Effector memory CD4-positive, alpha-beta T cell (primary cell): ENCODE measurements around the gene COG1.

Experiments
- DNase-seq, 3 donors: peaks; one replicate each; pipeline ENCODE4 v3.0.0-alpha.2; 2020
- H3K27ac ChIP-seq: 2 replicates; pipeline ENCODE4 v1.7.0; 2013; ENCODE audit warnings: mild to moderate bottlenecking, low read length, moderate library complexity; ENCODE audit not compliant: insufficient read depth, poor library complexity, severe bottlenecking
- H3K27me3 ChIP-seq: replicated peaks from 2 replicates; pipeline ENCODE4 v1.7.0; 2013; ENCODE audit warnings: mild to moderate bottlenecking, low read length; ENCODE audit not compliant: insufficient read depth, control insufficient read depth, poor library complexity, severe bottlenecking
- H3K36me3 ChIP-seq: 2 replicates; pipeline ENCODE4 v1.7.0; 2013; ENCODE audit warnings: mild to moderate bottlenecking, low read length, moderate library complexity; ENCODE audit not compliant: control insufficient read depth, insufficient read depth
- H3K4me1 ChIP-seq: 2 replicates; pipeline ENCODE4 v1.7.0; 2013; ENCODE audit warnings: low read length, mild to moderate bottlenecking; ENCODE audit not compliant: control insufficient read depth, insufficient read depth, poor library complexity, severe bottlenecking
- H3K4me3 ChIP-seq: 2 replicates; pipeline ENCODE4 v1.7.0; 2013; ENCODE audit warnings: low read length, low read depth, mild to moderate bottlenecking; ENCODE audit not compliant: insufficient read depth, poor library complexity, severe bottlenecking
- H3K9me3 ChIP-seq: 2 replicates; pipeline ENCODE4 v1.7.0; 2013; ENCODE audit warnings: mild to moderate bottlenecking, low read length, moderate library complexity; ENCODE audit not compliant: control insufficient read depth

COG1 gene

GRCh38 chr17:73227944-73228343 lies 35.1 kb downstream of the COG1 start:
- Histone ChIP-seq H3K27ac (no peak overlapping the region), H3K4me1 (peaks cover 40% of the 10 kb centered on the region)

GRCh38 chr17:73228748-73229236 lies 35.9 kb downstream of the COG1 start:
- Histone ChIP-seq H3K27me3 (no peaks in the 10 kb centered on the region), H3K27ac (no peak overlapping the region), H3K36me3 (no peaks in the 10 kb centered on the region), H3K9me3 (no peaks in the 10 kb centered on the region), H3K4me3 (no peak overlapping the region), H3K4me1 (peaks cover 40% of the 10 kb centered on the region)
- peak in 1 of 3 donors; percentile 16 for DNase-seq

More at GRCh38 chr17:73227944-73228343, 35.1 kb downstream of the COG1 start:
- Histone ChIP-seq H3K27me3 (no peaks in the 10 kb centered on the region), H3K4me3 (no peak overlapping the region), H3K9me3 (no peaks in the 10 kb centered on the region), H3K36me3 (no peaks in the 10 kb centered on the region)
- no peak for DNase-seq

- DNase-seq: no peak
- H3K27ac ChIP-seq: no peak overlapping the region
- peaks cover 36% of the 10 kb centered on the region for H3K4me1 ChIP-seq
- H3K4me3 ChIP-seq: no peak overlapping the region
- no peaks in the 10 kb centered on the region for H3K27me3 ChIP-seq
- H3K36me3 ChIP-seq: no peaks in the 10 kb centered on the region
- H3K9me3 ChIP-seq: no peaks in the 10 kb centered on the region
Measured at GRCh38 chr17:73230088-73230487, 37.2 kb downstream of the COG1 start.

- Histone ChIP-seq H3K9me3 (no peaks in the 10 kb centered on the region), H3K4me1 (peaks cover 34% of the 10 kb centered on the region), H3K4me3 (peak overlapping the region; percentile 94), H3K27ac (peak overlapping the region; percentile 76), H3K36me3 (no peaks in the 10 kb centered on the region), H3K27me3 (no peaks in the 10 kb centered on the region)
- no peak for DNase-seq
Measured at GRCh38 chr17:73231395-73231794, 38.5 kb downstream of the COG1 start.

DNA sequence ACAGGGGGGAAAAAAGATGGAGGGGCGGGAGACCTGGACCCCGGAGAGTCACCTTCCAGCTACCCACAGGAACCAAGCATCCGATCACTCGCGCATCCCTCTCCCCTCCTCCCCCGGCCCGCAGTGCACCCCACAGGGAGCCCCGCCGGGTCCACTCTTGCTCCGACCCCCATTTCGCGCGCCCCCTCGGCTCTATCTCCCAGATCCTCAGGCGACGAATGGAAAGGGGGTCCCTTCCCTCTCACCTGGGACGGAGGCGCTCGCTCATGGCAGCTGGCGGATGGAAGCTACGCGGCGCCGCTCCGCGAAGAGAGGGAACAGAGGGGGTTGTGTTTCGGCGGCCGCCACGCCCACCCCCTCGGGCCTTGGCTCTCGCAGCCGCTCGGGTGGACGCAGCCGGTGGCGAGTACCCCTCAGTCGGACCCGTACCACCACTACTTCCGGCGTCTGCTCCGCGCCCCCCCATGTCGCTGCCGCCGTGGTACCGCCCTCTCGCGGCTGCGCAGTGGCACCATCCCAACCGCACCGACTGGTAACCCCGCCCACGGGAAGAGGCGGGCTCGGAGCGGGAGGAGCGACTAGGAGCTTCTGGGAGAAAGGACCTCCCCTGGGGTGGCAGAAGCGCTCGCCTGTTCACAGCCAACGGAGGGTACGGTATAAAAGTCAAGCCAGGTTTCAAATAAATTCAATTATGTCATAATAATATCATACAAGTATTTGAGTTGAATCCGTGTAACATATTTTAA lies 39.2 kb downstream of the COG1 start:
- peaks cover 31% of the 10 kb centered on the region for H3K4me1 ChIP-seq

DNA sequence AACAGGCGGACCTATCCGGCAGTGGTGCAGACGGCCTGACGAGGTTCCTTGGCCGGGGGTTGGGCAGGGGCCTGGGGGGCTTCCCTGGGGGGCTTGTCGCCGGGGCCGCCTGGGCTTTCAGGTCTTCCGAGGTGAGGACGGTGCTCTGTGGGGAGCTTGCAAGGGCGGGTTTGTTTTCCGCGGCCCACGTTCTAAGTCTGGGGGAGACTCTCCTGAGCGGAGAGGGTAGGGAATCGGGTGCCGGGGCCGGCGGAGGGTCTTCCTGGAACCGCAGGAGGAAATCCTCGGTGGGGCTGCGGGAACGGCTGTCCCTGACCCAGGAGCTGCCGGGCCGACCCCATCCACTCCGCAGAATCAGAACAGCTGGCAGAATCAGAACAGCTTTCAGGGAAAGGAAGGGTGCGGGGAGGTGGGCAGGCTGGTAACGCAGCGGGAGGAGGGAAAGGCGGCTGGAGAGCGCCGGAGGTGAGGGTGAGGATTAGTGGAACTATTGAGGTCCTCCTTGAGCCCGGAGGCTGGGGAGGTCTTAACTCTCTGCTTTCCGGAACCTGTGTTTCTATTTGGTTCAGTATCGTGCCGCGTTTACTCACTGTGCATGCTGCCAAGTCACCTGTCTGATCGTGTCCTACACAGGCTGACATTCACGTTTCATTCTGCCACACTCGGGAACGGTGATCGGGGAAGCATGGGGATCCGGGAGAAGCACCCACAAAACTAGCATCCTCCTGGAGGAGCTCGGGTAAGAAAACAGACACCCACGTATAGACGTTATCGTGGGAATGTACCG lies 39.9 kb downstream of the COG1 start:
- H3K9me3 ChIP-seq: no peaks in the 10 kb centered on the region
- peak overlapping the region; percentile 94 for H3K4me3 ChIP-seq
- no peaks in the 10 kb centered on the region for H3K36me3 ChIP-seq
- H3K27ac ChIP-seq: peak overlapping the region; percentile 76
- no peak for DNase-seq
- peaks cover 30% of the 10 kb centered on the region for H3K4me1 ChIP-seq
- no peaks in the 10 kb centered on the region for H3K27me3 ChIP-seq

More for the DNA sequence above, 39.2 kb downstream of the COG1 start:
- Histone ChIP-seq H3K27ac (peak overlapping the region; percentile 76), H3K36me3 (no peaks in the 10 kb centered on the region), H3K9me3 (no peaks in the 10 kb centered on the region), H3K27me3 (no peaks in the 10 kb centered on the region), H3K4me3 (peak overlapping the region; percentile 94)
- DNase-seq: peak; percentile 91 to 94 (median 94)

GRCh38 chr17:73234736-73235135 lies 41.9 kb downstream of the COG1 start:
- DNase-seq: no peak
- peaks cover 26% of the 10 kb centered on the region for H3K4me1 ChIP-seq
- H3K27me3 ChIP-seq: no peaks in the 10 kb centered on the region
- no peaks in the 10 kb centered on the region for H3K36me3 ChIP-seq
- H3K27ac ChIP-seq: no peak overlapping the region
- no peak overlapping the region for H3K4me3 ChIP-seq
- no peaks in the 10 kb centered on the region for H3K9me3 ChIP-seq

- Histone ChIP-seq H3K36me3 (peaks cover 4% of the 10 kb centered on the region), H3K9me3 (no peaks in the 10 kb centered on the region), H3K4me3 (no peak overlapping the region), H3K27ac (peak overlapping the region; percentile 10), H3K4me1 (peaks cover 15% of the 10 kb centered on the region), H3K27me3 (no peaks in the 10 kb centered on the region)
- no peak for DNase-seq
Measured at GRCh38 chr17:73237714-73238113, 44.9 kb downstream of the COG1 start.

DNA sequence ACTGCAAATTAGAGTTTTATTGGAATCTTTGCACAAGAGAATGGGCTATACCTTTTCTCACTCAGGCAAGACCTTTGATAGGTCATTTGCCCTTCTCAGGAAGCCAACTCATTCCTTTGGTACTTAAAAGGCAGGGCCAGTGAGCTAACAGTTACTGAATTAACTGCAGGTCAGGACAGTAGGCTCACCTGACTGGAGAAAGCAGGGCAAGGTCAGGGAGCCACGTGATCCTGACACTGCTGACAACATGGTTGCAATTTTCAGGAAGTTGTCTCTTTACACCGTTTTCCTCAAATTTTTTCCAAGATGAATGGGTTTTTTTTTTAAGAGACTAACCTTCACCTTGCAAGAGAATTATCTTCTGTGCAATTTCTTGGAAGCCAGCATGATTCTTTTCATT lies 47.7 kb downstream of the COG1 start:
- no peak overlapping the region for H3K4me3 ChIP-seq
- no peaks in the 10 kb centered on the region for H3K9me3 ChIP-seq
- no peak overlapping the region for H3K27ac ChIP-seq
- peaks cover 10% of the 10 kb centered on the region for H3K36me3 ChIP-seq
- peaks cover 15% of the 10 kb centered on the region for H3K4me1 ChIP-seq
- no peaks in the 10 kb centered on the region for H3K27me3 ChIP-seq
- DNase-seq: no peak

DNA sequence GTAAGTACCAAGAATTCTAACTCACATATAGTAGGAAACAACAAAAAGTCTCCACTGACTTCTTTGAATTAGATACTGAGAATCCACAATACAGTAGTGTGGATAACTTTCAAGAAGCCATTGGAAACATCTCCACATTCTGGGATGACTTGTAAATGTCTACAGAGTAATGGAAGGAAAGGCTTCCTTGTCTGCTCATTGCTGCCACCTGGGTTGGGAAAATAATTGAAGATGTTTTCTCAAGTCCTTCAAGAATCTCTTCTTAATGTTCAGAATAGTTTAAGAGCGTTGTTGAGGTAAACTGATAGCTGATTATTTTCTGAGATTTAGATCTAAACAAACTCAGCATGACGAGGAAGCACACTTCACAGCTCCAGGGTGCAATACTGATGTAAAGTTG lies 54.9 kb downstream of the COG1 start:
- H3K27me3 ChIP-seq: no peaks in the 10 kb centered on the region
- DNase-seq: no peak
- H3K27ac ChIP-seq: no peak overlapping the region
- peaks cover 9% of the 10 kb centered on the region for H3K36me3 ChIP-seq
- no peaks in the 10 kb centered on the region for H3K4me1 ChIP-seq
- H3K4me3 ChIP-seq: no peak overlapping the region
- no peaks in the 10 kb centered on the region for H3K9me3 ChIP-seq
